Measurements from ENCODE around the gene NIT2. TPM values are rescaled to one million over a fixed set of nuclear protein-coding genes. Genes with fewer than 3 reads are reported as not detected.

NIT2 gene
- total and polyA plus RNA-seq, 9 of the 15 experiments (the other 6 are each of a cell fraction or from before 2014, with no cell fraction given): 11.4 to 62.2 (median 22.1) TPM

GRCh38 chr3:100389025-100389424 is 54.5 kb downstream of the NIT2 start:
- Histone ChIP-seq H2AFZ (ENCODE audit: low read depth, low read length) (no peak overlapping the region), H3K79me2 (ENCODE audit: control insufficient read depth, insufficient read depth, low read length) (peaks cover 70% of the 10 kb centered on the region), H3K4me2 (ENCODE audit: insufficient read depth, low read length) (no peak overlapping the region), H3K27me3 (ENCODE audit: control insufficient read depth in 2 of 2, insufficient read depth in 2 of 2, low read length in 2 of 2) (no peaks in the 10 kb centered on the region), H4K20me1 (replicated peaks; ENCODE audit: control insufficient read depth, insufficient read depth, low read length) (no peaks in the 10 kb centered on the region), H3K9me3 (replicated peaks; ENCODE audit: control insufficient read depth, insufficient read depth, low read depth, low read length) (no peaks in the 10 kb centered on the region), H3K4me3 (no peak overlapping the region), H3K27ac (ENCODE audit: extremely low read depth, low read depth, low read length) (no peak overlapping the region), H3K9ac (ENCODE audit: insufficient read depth in 1 of 2, low read depth in 2 of 2, low read length in 2 of 2) (no peak overlapping the region), H3K9me1 (ENCODE audit: control insufficient read depth, insufficient read depth, low read length) (no peaks in the 10 kb centered on the region), H3K36me3 (ENCODE audit: control insufficient read depth, insufficient read depth, low read length) (peaks cover 65% of the 10 kb centered on the region), H3K4me1 (replicated peaks in 1 of 2; ENCODE audit: control insufficient read depth in 2 of 2, insufficient read depth in 2 of 2, low read length in 2 of 2) (no peaks in the 10 kb centered on the region)
- TF ChIP-seq CTCFL (IDR thresholded peaks at IDR 0.05; ENCODE audit: borderline replicate concordance, insufficient read depth, low read depth, low read length, poor library complexity, severe bottlenecking): no peak
- TF ChIP-seq ZNF507 (tag; conservative IDR thresholded peaks at IDR 0.05): no peak
- no peak for TF ChIP-seq RBM15 (IDR thresholded peaks at IDR 0.05; ENCODE audit: insufficient read depth, low read length)
- TF ChIP-seq RBM39 (optimal IDR thresholded peaks at IDR 0.05; ENCODE audit: low read depth, low read length): no peak
- no peak for TF ChIP-seq SIX5 (IDR thresholded peaks at IDR 0.05; ENCODE audit: borderline replicate concordance in 1 of 2, insufficient read depth in 1 of 2, low read depth in 1 of 2, low read length in 2 of 2)
- no peak for TF ChIP-seq TGIF2 (CRISPR knock-in tag; IDR thresholded peaks at IDR 0.05)
- TF ChIP-seq TRIM24 (IDR thresholded peaks at IDR 0.05): peak; percentile 15 to 39; a peak in 2 of 4 replicates
- no peak for TF ChIP-seq MYC (IDR thresholded peaks at IDR 0.05; ENCODE audit: low read depth, low read length)
- TF ChIP-seq MYC (CRISPR knock-in tag; IDR thresholded peaks at IDR 0.05; ENCODE audit: borderline replicate concordance, low read depth): no peak
- TF ChIP-seq CHCHD3 (CRISPR knock-in tag; IDR thresholded peaks at IDR 0.05): no peak
- peak; percentile 67; the same call in 1 of the 2 replicates for TF ChIP-seq ZFP1 (CRISPR knock-in tag; IDR thresholded peaks at IDR 0.05)
- no peak for TF ChIP-seq RB1 (IDR thresholded peaks at IDR 0.05; ENCODE audit: low read depth)
- TF ChIP-seq PHB2 (IDR thresholded peaks at IDR 0.05; ENCODE audit: low read depth): no peak
- TF ChIP-seq FOS (IDR thresholded peaks at IDR 0.05; ENCODE audit: extremely low read depth, insufficient read length): no peak
- BruUV-seq (replicated peaks): no TSS peak
- WGBS (ENCODE audit: insufficient coverage, low coverage, missing lambda C conversion rate): 92% methylated on average over 1 of the region's 1 CpG
- ChIA-PET POLR2A (interaction anchor here (0.6 kb wide), 1 partner anchor 112 kb away, joined by 3 read pairs; no protein-coding TSS in a partner anchor), CTCF (ENCODE audit: low intra/inter-chr PET ratio) (no interaction called here)
- FAIRE-seq (no peak), DNase-seq (ENCODE audit: extremely low read depth in 1 of 4, low spot score in 3 of 4) (no peak), ATAC-seq (no peak)
- in situ Hi-C loops (cut with MboI): no loop called here
- intact Hi-C loops (cut with micrococcal nuclease): no loop called here
